CD14-positive monocyte (primary cell): ENCODE measurements around the gene GNPTG. TPM values are rescaled to one million over a fixed set of nuclear protein-coding genes. Genes with fewer than 3 reads are reported as not detected.
A peak's percentile ranks its signal among the peaks of the same experiment; 100 is the strongest.

Experiments used
- DNase-seq, 3 donors: peaks; one replicate each; pipeline ENCODE4 v3.0.0-alpha.2; 2011 to 2022
- H2AFZ ChIP-seq: 2 replicates; pipeline ENCODE4 v1.6.0; 2012; ENCODE audit warnings: mild to moderate bottlenecking, low read depth, low read length, inconsistent platforms; ENCODE audit not compliant: insufficient read depth, poor library complexity, severe bottlenecking
- H3K27ac ChIP-seq, 2 donors: 1 replicate in 1 of 2; 2 replicates in 1 of 2; pipeline ENCODE4 v1.5.1; 2012 to 2013; ENCODE audit warnings: low read length in 2 of 2, control low read depth in 1 of 2, inconsistent platforms in 1 of 2, low read depth in 1 of 2, mild to moderate bottlenecking in 1 of 2
- H3K27me3 ChIP-seq, 2 donors: one replicate each; pipeline versions ENCODE4 v1.6.0 to v1.6.1; 2011 to 2013; ENCODE audit warnings: low read length in 2 of 2; ENCODE audit not compliant: control insufficient read depth in 2 of 2, insufficient read depth in 2 of 2
- H3K36me3 ChIP-seq, 2 donors: replicated peaks in 1 of 2; 1 replicate in 1 of 2; 2 replicates in 1 of 2; pipeline versions ENCODE4 v1.5.1 to v1.6.1; 2012 to 2013; ENCODE audit warnings: low read length in 2 of 2, control low read depth in 1 of 2, inconsistent platforms in 1 of 2, mild to moderate bottlenecking in 1 of 2; ENCODE audit not compliant: insufficient read depth in 2 of 2, control insufficient read depth in 1 of 2
- H3K4me1 ChIP-seq, 2 donors: 1 replicate in 1 of 2; 2 replicates in 1 of 2; pipeline versions ENCODE4 v1.5.1 to v1.6.1; 2012 to 2013; ENCODE audit warnings: low read length in 2 of 2, control low read depth in 1 of 2, inconsistent platforms in 1 of 2, mild to moderate bottlenecking in 1 of 2, moderate library complexity in 1 of 2; ENCODE audit not compliant: insufficient read depth in 2 of 2, control insufficient read depth in 1 of 2
- H3K4me2 ChIP-seq: replicated peaks from 2 replicates; pipeline ENCODE3; 2012; ENCODE audit warnings: low read length, moderate library complexity, mild to moderate bottlenecking; ENCODE audit not compliant: poor library complexity, severe bottlenecking; ENCODE audit errors: extremely low read depth
- H3K4me3 ChIP-seq, 3 experiments: fragments of 200-600 bp in 1 of 3; sonication (generic) in 1 of 3; replicated peaks in 1 of 3; 1 replicate in 2 of 3; 2 replicates in 1 of 3; pipeline ENCODE4 v1.5.1; 2011 to 2013; ENCODE audit warnings: low read length in 3 of 3, mild to moderate bottlenecking in 3 of 3, control low read depth in 2 of 3, low read depth in 2 of 3, inconsistent platforms in 1 of 3, moderate library complexity in 1 of 3
- H3K79me2 ChIP-seq: 2 replicates; pipeline ENCODE4 v1.6.0; 2012; ENCODE audit warnings: mild to moderate bottlenecking, control low read depth, inconsistent platforms, low read length, moderate library complexity; ENCODE audit not compliant: insufficient read depth
- H3K9ac ChIP-seq: 2 replicates; pipeline ENCODE4 v1.6.0; 2017; ENCODE audit warnings: low read length, mild to moderate bottlenecking; ENCODE audit not compliant: insufficient read depth, poor library complexity, severe bottlenecking
- H3K9me3 ChIP-seq, 2 donors: replicated peaks in 1 of 2; 1 replicate in 1 of 2; 2 replicates in 1 of 2; pipeline versions ENCODE4 v1.5.1 to v1.6.1; 2012 to 2013; ENCODE audit warnings: low read length in 2 of 2, control low read depth in 1 of 2; ENCODE audit not compliant: control insufficient read depth in 1 of 2, insufficient read depth in 1 of 2
- H4K20me1 ChIP-seq: 2 replicates; pipeline ENCODE4 v1.6.0; 2012; ENCODE audit warnings: mild to moderate bottlenecking, low read length, control low read depth, moderate library complexity; ENCODE audit not compliant: insufficient read depth
- H3K27ac Mint-ChIP-seq, 7 donors: one replicate each; pipeline ENCODE4 v1.8.0; 2020; ENCODE audit warnings: mild to moderate bottlenecking in 7 of 7, mixed read lengths in 7 of 7, moderate library complexity in 6 of 7, inconsistent platforms in 2 of 7
- H3K27me3 Mint-ChIP-seq, 3 donors: one replicate each; pipeline ENCODE4 v1.8.0; 2021 to 2022; ENCODE audit warnings: low read depth in 3 of 3, mild to moderate bottlenecking in 3 of 3, mixed read lengths in 3 of 3, moderate library complexity in 3 of 3, inconsistent platforms in 1 of 3
- H3K36me3 Mint-ChIP-seq, 2 donors: one replicate each; pipeline ENCODE4 v1.8.0; 2020; ENCODE audit warnings: mixed read lengths in 2 of 2, inconsistent platforms in 1 of 2, mild to moderate bottlenecking in 1 of 2
- H3K4me1 Mint-ChIP-seq: one replicate; pipeline ENCODE4 v1.8.0; 2020; ENCODE audit warnings: mild to moderate bottlenecking, mixed read lengths
- H3K4me3 Mint-ChIP-seq, 2 donors: one replicate each; pipeline ENCODE4 v1.8.0; 2020; ENCODE audit warnings: mild to moderate bottlenecking in 2 of 2, mixed read lengths in 2 of 2, moderate library complexity in 1 of 2
- H3K9me3 Mint-ChIP-seq, 7 donors: one replicate each; pipeline ENCODE4 v1.8.0; 2020 to 2022; ENCODE audit warnings: mixed read lengths in 7 of 7, mild to moderate bottlenecking in 6 of 7, moderate library complexity in 6 of 7, inconsistent platforms in 2 of 7
- WGBS: methylation state at CpG from one replicate; pipeline ENCODE4 v1.1.5; 2013; ENCODE audit warnings: missing lambda C conversion rate; ENCODE audit not compliant: insufficient coverage; 5-methylcytosine and 5-hydroxymethylcytosine counted together
- intact Hi-C, 2 donors: fragments of 100-400 bp; cut with micrococcal nuclease; formaldehyde crosslinking; loops; one replicate each; pipeline versions ENCODE4 v1.15.0 to v1.15.1; 2023
- polyA plus RNA-seq, 3 donors: library from polyadenylated mRNA; depleted of rRNA in 1 of 3; unstranded in 2 of 3; stranded (reverse) in 1 of 3; fragments of 300-500 nt in 2 of 3; fragments of >200 nt in 1 of 3; fragmentation: Illumina TruSeq in 2 of 3; gene quantifications; 1 replicate in 2 of 3; 2 replicates in 1 of 3; pipeline ENCODE4 v1.2.3, GENCODE V29; 2012 to 2021
- TF ChIP-seq, protein P1 (sequence below): fragments of 200-600 bp; IDR thresholded peaks from one replicate; pipeline ENCODE4 v1.8.0; 2022; ENCODE audit warnings: antibody characterized with exemption, mild to moderate bottlenecking

The GNPTG gene
- polyA plus RNA-seq, 3 donors: 74.7 to 130 (median 82.5) TPM

DNA sequence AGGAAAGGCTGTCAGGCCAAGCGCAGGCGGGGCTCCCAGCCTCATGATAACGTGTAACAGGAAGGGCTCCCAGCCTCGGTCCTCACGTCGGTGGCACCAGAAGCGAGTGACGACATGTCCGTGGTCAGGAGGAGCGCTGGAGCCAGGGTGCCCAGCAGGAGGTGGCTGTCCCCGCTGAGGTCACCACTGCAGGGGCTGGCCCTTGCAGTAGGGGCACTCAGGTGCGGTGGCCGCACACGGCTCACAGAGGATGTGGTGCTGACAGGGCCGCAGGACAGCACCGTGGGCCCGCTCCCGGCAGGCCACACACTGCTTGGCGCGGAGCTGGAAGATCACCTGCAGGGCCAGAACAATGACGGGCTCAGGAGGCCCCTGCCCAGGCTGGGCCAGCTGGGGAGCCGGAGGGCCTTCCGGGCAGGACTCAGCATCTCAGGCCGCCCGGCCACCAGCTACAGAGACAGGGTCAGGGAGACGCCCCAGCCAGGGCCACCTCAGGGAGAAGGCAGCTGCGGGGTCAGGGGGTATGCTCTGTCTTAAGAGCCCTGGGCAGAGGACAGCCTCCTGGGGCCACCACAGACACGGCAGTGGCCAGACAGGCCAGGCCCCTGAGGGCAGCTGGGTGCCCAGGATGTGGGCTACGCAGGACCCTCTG lies 14.5 kb downstream of the GNPTG start:
- TF ChIP-seq, protein P1, sequence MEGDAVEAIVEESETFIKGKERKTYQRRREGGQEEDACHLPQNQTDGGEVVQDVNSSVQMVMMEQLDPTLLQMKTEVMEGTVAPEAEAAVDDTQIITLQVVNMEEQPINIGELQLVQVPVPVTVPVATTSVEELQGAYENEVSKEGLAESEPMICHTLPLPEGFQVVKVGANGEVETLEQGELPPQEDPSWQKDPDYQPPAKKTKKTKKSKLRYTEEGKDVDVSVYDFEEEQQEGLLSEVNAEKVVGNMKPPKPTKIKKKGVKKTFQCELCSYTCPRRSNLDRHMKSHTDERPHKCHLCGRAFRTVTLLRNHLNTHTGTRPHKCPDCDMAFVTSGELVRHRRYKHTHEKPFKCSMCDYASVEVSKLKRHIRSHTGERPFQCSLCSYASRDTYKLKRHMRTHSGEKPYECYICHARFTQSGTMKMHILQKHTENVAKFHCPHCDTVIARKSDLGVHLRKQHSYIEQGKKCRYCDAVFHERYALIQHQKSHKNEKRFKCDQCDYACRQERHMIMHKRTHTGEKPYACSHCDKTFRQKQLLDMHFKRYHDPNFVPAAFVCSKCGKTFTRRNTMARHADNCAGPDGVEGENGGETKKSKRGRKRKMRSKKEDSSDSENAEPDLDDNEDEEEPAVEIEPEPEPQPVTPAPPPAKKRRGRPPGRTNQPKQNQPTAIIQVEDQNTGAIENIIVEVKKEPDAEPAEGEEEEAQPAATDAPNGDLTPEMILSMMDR: no peak

DNA sequence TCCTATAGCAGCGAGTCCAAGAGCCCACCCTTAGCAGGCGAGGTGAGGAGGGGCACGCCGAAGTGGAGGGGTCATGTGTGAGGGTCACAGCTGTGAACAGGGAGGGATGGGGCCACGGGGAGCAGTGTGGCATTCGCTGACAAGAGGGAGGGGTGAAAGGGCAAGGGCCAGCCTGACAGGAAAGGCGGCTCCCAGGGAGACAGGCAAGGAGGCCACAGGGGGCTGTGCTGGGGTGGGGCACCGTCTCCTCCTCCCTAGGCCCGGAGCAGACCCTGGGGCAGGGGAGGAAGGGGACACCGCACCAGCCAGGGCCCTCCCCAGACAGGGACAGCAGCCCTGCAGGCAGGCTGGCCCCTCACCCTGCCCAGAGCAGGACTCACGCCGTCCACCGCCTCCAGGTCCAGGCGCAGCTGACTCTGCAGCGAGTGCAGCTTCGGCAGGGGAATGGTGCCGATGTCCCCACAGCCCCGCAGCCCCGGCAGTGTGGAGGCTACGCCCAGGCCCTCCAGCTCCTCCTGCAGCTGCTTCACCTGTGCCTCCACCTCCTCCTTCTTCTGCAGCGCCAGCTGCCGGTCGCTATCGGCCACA lies 15.1 kb downstream of the GNPTG start:
- Histone ChIP-seq H2AFZ (no peak overlapping the region), H3K4me2 (no peak overlapping the region), H3K27ac (no peak overlapping the region), H3K4me3 (no peak overlapping the region), H3K9me3 (no peaks in the 10 kb centered on the region), H3K9ac (no peak overlapping the region), H3K27me3 (no peaks in the 10 kb centered on the region), H4K20me1 (peaks cover 72% of the 10 kb centered on the region), H3K4me1 (no peaks in the 10 kb centered on the region), H3K36me3 (peaks cover 69% of the 10 kb centered on the region in 2 donors), H3K79me2 (peaks cover 11% of the 10 kb centered on the region)
- Mint-ChIP-seq H3K27ac (peak overlapping the region in 1 of 7 donors; percentile 22), H3K27me3 (peaks cover 0 to 1% (median 0%) of the 10 kb centered on the region in 3 donors), H3K4me3 (no peak overlapping the region), H3K4me1 (no peaks in the 10 kb centered on the region), H3K36me3 (peaks cover 46 to 85% of the 10 kb centered on the region in 2 donors), H3K9me3 (peaks cover 0 to 3% (median 0%) of the 10 kb centered on the region in 7 donors)
- no peak for DNase-seq
- intact Hi-C loops: no loop called here
- TF ChIP-seq, protein P1: no peak
- 96% methylated on average over 21 of the region's 24 CpGs for WGBS

More for the DNA sequence above, 14.5 kb downstream of the GNPTG start:
- Histone ChIP-seq H3K79me2 (peaks cover 16% of the 10 kb centered on the region), H3K4me1 (no peaks in the 10 kb centered on the region), H2AFZ (no peak overlapping the region), H3K4me3 (no peak overlapping the region), H3K27me3 (no peaks in the 10 kb centered on the region), H4K20me1 (peaks cover 73% of the 10 kb centered on the region), H3K9me3 (no peaks in the 10 kb centered on the region), H3K4me2 (no peak overlapping the region), H3K9ac (no peak overlapping the region), H3K27ac (no peak overlapping the region), H3K36me3 (peaks cover 71 to 75% of the 10 kb centered on the region in 2 donors)
- 76% methylated on average over 29 of the region's 29 CpGs for WGBS
- DNase-seq: no peak
- Mint-ChIP-seq H3K36me3 (peaks cover 44 to 85% of the 10 kb centered on the region in 2 donors), H3K27me3 (peaks cover 0 to 1% (median 0%) of the 10 kb centered on the region in 3 donors), H3K27ac (peak overlapping the region in 2 of 7 donors; percentile 22 to 40), H3K4me1 (no peaks in the 10 kb centered on the region), H3K4me3 (no peak overlapping the region), H3K9me3 (peaks cover 0 to 3% (median 0%) of the 10 kb centered on the region in 7 donors)
- intact Hi-C loops: no loop called here
